AG09319 (cell line): Measurements from ENCODE around the gene WDFY1.

Experiments
- DNase-seq: peaks from one replicate; pipeline ENCODE4 v3.0.0-alpha.2; 2010; ENCODE audit warnings: low read depth; ENCODE audit errors: extremely low read depth
- TF ChIP-seq, protein P1 (sequence below): IDR thresholded peaks from 2 replicates; pipeline ENCODE4 v1.5.1; 2011; ENCODE audit warnings: low read depth, mild to moderate bottlenecking, inconsistent platforms, low read length, moderate library complexity

The WDFY1 gene

GRCh38 chr2:223957092-223957851, 12.1 kb upstream of the WDFY1 start, which contains the start of gene MRPL44:
Gene MRPL44 (plus strand): TSS chr2:223957463. CDS start chr2:223957473, 10 bp downstream.
- TF ChIP-seq, protein P1, sequence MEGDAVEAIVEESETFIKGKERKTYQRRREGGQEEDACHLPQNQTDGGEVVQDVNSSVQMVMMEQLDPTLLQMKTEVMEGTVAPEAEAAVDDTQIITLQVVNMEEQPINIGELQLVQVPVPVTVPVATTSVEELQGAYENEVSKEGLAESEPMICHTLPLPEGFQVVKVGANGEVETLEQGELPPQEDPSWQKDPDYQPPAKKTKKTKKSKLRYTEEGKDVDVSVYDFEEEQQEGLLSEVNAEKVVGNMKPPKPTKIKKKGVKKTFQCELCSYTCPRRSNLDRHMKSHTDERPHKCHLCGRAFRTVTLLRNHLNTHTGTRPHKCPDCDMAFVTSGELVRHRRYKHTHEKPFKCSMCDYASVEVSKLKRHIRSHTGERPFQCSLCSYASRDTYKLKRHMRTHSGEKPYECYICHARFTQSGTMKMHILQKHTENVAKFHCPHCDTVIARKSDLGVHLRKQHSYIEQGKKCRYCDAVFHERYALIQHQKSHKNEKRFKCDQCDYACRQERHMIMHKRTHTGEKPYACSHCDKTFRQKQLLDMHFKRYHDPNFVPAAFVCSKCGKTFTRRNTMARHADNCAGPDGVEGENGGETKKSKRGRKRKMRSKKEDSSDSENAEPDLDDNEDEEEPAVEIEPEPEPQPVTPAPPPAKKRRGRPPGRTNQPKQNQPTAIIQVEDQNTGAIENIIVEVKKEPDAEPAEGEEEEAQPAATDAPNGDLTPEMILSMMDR: no peak
- DNase-seq: peak; percentile 89

DNA sequence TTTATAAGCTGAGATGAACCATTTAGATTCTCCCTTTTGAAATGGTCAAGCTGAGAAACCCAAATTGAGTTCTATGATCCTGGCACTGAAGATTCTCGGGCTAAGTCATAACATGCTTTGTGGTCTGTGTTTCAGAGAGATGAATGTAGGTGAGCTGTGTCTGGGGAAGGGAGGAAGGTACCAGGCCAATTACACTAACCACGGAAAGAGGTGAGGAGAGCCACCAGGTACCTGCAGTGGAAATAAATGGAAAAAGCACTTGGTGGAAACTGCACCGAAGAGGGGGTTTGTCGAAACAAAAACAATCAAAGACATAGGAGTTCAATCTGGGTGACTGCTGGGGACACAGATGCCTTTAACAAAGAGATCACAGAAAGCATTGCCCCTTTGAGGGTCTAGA, 11.2 kb upstream of the WDFY1 start:
- no peak for DNase-seq
- TF ChIP-seq, protein P1: no peak

DNA sequence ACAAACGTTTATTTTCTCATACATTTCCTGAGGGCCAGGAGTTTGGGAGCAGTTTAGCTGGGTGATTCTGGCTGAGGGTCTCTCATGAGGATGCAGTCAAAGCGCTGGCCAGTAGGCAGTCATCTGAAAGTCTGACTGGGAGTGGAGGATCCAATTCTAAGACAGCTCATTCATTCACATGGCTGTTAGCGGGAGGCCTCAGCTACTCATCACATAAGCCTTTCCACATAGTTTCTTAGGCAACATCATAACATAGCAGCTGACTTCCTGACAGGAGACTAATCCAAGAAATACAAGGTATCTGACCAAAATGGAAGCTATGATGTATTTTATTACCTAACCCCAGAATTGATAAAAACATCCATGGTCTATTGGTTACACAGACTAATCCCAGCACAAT, 9.3 kb upstream of the WDFY1 start:
- TF ChIP-seq, protein P1: no peak
- DNase-seq: no peak

GRCh38 chr2:223952280-223952968, 7.3 kb upstream of the WDFY1 start:
- DNase-seq: no peak

GRCh38 chr2:223950448-223951347, 5.6 kb upstream of the WDFY1 start:
- TF ChIP-seq, protein P1: no peak
- no peak for DNase-seq

More at GRCh38 chr2:223952280-223952968, 7.3 kb upstream of the WDFY1 start:
- TF ChIP-seq, protein P1: no peak

DNA sequence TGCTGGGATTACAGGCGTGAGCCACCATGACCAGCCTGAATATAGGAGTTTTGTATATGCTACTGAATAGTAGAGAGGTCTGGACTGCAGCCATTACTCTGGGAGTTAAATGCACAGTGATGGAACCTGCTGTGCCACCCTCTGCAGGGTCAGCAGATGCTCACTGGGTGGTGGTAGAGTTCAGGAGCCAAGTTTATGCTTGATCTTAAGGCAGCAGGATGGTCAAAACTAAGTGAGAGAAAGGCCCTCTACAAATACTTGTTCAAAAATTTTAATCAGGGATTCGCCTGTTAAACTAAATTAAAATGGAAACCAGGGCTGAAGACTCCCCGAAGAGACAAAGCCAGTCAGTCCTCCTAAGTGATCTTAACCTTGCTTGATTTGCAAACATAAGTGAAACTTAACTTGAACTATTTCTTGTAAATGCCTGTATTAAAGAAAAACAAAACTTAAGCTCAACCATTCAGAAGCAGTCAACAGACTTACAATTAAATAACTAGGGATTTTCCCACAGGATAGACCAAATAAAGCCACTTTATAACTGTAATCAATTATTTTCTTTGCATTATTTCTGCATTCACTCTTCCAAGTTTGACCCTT, 4.2 kb upstream of the WDFY1 start:
- TF ChIP-seq, protein P1: no peak
- no peak for DNase-seq
